Suppressor macrophage treated with lipopolysaccharide for 1 hour (primary cell): Measurements from ENCODE around the gene ACACA.
"Not testable (repeated sequence)": the region's sequence is repeated elsewhere in the genome, so short reads cannot be mapped to it uniquely, and the experiment has no call there.

Source experiments
- DNase-seq, 3 donors: peaks; one replicate each; pipeline ENCODE4 v3.0.0-alpha.2; 2020 to 2022

Gene ACACA

DNA sequence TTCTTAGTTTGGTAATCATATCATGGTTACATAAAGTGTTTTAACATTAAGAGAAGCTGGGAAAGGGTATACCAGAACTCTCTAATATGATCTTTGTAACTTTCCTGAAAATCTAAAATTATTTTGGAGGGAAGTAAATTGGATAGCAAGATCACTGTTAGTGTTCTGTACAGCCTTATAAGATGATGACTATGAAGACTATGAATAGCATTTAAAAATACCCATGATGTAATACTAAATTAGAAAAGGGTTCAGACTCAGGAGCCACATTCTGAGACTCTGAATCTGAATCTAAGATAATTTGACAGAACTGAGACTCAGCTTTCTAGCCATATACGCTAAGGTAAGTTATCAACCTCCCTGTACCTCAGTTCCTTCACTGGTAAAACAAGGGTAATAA lies 238.9 kb downstream of the ACACA start:
- DNase-seq: no peak

GRCh38 chr17:37164057-37164456 lies 242.6 kb downstream of the ACACA start:
- DNase-seq: no peak

DNA sequence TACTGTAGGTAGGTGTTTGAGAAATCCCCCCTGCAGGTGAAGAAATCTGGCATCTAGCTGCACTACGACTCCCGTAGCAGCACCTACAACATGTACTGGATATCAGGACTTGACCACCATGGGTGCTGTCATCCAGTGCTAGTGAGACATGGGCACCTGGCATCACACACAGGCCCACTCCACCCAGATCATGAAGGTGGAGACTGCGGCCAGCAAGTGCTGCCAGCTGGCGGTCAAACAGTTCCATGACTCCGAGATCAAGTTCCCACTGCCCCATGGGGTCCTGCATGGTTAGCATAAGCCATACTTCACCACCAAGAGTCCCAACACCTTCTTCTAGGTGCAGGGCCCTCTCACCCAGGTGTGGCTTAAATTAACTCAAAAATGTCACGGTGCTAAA lies 243.8 kb downstream of the ACACA start:
- DNase-seq: no peak

- peak; percentile 5 to 49 (median 28) for DNase-seq
Measured at GRCh38 chr17:37160944-37161343, 245.7 kb downstream of the ACACA start.

GRCh38 chr17:37158290-37158689 lies 248.3 kb downstream of the ACACA start:
- DNase-seq: no peak

- no peak for DNase-seq
Measured at GRCh38 chr17:37148156-37148555, 258.5 kb downstream of the ACACA start.

- peak in 1 of 3 donors; percentile 17 for DNase-seq
Measured at GRCh38 chr17:37147301-37147812, 259.3 kb downstream of the ACACA start.

DNA sequence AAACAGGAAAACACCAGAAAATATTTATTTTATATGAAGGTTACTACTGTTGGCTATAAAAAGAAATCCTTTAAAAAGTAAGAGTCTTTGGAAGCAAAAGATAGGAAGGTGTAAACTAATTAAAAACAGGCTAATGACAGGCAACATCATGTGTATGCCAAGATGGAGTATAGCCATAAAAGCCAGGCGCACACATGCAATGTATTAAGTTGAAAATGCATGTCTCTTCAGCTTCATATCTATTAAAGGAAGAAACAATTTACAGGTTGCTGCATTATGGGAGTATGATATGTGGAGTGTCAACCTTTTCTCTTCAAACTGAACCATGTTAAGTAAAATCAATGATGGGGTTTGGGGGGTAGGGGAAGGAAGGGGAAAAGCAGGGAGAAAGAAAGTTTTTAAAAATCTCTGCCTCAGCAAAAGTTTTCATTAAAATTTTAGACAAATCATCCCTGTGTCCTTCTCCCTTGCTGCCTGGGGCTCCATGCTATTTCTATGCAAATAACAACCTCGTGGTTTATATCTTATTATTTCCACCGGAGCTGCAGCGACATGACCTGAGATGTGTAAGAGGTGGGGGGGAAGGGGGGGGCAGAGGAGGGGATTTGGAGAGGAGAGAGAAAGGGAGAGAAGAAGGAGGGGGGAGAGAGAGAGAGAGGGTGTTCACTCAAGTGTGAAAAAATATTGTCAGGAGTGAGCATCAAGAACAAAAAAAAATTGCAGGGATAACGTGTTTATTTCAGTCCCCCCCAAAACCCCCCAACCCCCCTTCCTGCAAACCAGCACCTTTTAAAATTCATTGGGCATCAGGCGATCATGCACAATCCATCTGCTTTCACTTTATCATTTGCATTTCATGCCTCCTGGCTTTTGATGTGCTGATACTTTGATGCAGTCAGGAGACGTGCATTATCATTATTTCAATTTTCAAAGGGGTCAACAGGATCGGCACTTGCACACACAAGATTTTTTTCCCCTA lies 260.3 kb downstream of the ACACA start:
- no peak for DNase-seq

GRCh38 chr17:37144075-37144701 lies 262.4 kb downstream of the ACACA start:
- DNase-seq: no peak

DNA sequence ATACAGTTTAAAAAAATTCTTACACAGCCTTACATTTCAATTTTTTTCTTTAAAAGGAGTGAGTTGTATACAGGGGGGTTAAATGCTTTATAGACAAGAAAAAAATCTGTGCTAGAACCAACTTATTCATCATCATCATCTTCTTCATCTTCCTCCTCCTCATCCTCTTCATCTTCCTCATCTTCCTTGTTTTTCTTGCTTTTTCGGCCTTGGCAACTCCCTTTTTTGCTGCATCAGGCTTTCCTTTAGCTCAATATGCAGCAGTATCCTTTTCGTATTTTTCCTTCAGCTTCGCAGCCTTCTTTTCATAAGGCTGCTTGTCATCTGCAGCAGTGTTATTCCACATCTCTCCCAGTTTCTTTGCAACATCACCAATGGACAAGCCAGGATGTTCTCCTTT lies 263.1 kb downstream of the ACACA start:
- not testable (repeated sequence) for DNase-seq

DNA sequence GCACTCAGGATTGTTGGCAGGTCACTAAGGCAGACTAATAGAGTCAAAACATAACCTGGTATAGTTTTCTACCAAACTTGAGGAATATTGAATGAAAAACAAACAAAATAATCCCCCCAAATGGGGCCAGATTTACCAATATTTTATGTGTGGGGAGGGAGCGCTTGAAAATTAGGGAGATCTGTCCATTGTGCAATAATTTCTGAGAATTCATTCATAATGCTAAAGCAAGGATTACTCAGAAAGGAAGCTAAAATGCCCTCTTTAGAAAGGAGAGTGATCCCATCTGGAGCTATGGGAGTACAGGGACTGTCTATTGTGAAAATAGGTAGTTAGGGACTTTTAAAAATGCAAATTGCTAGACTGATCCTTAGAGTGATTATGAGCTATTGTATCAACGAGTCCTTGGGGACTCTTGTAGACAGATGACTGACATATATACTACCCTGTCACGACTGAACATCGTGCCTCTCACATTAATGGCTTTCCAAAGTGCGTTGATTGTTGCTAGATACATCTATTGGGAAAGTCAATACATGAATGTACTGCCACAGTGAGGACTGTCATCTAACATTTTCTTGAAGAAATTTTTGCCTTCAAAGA lies 264.2 kb downstream of the ACACA start:
- DNase-seq: no peak

GRCh38 chr17:37138571-37139120 lies 268.0 kb downstream of the ACACA start:
- no peak for DNase-seq

DNA sequence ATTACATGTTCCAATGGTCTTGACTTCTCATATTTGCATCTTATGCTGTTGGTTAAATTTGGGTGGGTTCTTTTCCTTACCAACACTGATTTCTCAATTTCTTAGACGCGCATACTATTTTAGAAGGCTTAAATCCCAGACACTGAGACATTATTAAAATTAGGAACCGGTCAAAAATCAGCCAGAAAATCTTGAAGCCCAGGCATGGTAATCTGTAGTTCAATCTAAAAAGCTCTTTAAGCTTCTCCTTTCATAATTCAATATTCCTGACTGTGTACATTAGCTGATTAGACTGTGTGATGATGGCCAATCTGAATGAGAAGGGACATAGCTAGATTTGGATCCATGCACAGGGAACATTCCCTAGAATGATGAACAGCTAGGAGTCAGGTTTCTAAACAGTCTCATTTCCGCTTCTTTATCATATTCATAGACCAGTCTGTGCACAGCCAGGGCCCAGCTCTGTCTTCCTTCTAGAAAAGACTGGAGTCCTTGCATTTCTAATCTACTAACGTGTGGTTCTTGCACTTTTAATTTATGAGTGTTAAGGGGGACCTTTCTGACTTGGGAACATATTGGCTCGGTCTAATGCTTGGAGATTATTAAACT lies 268.6 kb downstream of the ACACA start:
- no peak for DNase-seq

DNA sequence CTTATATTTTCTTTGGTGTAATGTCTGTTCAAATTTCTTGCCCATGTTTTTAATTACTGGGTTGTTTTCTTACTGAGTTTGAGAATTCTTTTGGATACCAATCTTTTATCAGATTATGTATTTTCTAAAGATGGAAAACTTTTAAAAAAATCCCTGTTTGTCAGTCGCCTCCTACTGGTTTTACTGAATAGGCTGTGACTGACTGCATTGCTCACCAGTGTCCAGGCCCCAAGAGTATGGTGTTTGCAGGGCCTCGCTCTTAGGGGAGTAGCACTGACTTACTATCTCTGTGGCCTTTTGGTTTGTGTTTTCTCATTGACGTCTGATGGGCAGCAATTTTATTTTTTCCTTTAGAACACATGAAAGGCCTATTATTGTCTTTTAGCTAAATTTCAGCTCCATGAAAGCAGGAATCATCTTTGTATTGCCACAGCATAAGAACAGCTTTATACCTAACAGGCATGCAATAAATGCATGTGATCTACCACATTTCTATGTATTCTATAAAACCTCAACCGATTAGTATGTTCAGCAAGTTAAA lies 269.5 kb downstream of the ACACA start:
- DNase-seq: no peak

- DNase-seq: no peak
Measured at GRCh38 chr17:37135576-37135975, 271.1 kb downstream of the ACACA start.

DNA sequence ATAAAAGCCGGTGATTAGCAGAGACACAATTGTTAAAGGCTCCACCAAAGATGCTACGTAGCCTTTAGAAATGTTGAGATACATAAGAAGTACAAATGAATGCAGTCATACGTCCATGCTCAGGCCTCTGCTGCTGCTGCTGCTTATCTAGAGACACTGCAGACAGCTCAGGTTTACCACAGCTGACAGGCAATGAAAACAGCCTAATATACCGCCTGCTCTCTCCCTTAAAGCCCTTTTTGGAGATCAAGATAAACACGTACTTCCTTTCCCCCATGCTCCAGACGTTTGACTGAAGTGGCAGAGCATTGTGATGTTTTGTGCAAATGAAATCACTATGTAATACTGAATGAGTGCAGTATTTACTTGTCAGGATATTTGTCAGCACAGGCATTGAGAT lies 272.6 kb downstream of the ACACA start:
- no peak for DNase-seq

DNA sequence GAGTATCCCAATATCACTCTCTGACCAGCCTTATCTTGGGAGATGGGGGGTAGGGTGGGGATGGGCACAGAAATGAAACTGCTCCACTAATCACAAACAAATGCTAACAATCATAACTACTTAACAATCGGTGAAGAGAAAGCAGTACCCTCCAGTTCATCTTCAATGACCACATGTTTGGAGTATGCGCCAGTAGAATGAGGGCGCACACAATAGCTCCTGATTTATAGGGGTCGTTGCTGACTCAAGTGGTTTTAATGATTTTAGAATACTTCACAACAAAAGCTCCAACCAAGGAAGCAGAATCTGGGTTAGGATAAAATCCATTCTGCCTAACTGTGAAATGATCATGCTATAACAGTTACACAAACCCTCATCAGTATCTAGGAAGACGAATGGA lies 273.5 kb downstream of the ACACA start:
- DNase-seq: no peak

GRCh38 chr17:37131669-37132611 lies 274.7 kb downstream of the ACACA start:
- no peak for DNase-seq

DNA sequence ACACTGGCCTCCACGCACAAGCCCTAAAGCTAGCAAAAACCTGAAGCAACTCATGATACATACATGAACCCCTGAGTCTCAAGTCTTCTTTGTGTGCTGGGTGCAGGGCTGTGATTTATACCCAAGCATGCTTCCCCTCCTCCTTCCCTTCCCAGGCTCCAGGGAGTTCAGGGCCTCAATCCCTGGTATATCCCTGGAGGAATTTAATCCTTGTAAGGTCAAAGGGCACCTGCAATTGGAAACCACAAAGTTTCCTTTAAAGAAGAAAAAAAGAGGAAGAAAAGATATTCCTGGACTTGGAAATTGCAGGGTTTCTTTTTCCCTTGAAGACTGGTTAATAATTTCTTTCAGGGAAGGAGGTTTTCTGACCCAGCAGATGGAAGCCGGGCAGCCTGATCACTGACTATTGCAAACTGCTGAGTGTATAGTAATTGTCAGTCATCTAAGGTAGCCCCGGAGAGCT lies 275.6 kb downstream of the ACACA start:
- DNase-seq: no peak

DNA sequence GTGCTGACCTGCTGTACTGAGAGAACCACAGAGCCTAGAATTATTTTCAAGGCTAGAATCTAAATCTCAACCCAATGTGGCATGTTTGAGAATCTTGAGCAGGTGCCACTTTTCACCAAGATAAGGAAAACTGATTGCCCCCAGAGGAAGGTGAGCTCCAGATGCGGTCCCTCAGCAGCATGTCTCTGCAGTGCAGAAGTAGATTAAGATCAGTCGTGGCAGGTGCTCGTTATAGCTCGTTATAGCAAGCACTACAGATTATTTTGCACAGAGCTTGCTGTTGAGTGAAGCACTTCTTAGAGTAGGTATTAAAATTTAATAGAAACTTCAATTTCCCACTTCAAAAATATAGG lies 281.8 kb downstream of the ACACA start:
- no peak for DNase-seq
